CD4-positive, alpha-beta T cell treated with Interleukin-1 beta for 1 hour (primary cell): Measurements from ENCODE around the gene CYSRT1.
A peak's percentile ranks its signal among the peaks of the same experiment; 100 is the strongest.

Source experiments
- DNase-seq, 2 donors: peaks; one replicate each; pipeline ENCODE4 v3.0.0-alpha.2; 2020 to 2022

CYSRT1 gene

GRCh38 chr9:137227054-137227852 lies 2.3 kb downstream of the CYSRT1 start, which contains the start of gene RNF224:
TSS of gene RNF224 (plus strand) at chr9:137227502. CDS start at chr9:137228336, 834 bp downstream.
- peak; percentile 82 to 84 for DNase-seq

GRCh38 chr9:137227853-137228505 lies 3.0 kb downstream of the CYSRT1 start:
- no peak for DNase-seq

GRCh38 chr9:137228506-137228967 lies 3.6 kb downstream of the CYSRT1 start:
- no peak for DNase-seq

- DNase-seq, result no peak
Observed at GRCh38 chr9:137228968-137229896, 4.3 kb downstream of the CYSRT1 start.

GRCh38 chr9:137229903-137230704 lies 5.1 kb downstream of the CYSRT1 start:
- DNase-seq, result no peak

- DNase-seq, result no peak
Observed at GRCh38 chr9:137230705-137231371, 5.9 kb downstream of the CYSRT1 start, which contains the start of gene SLC34A3. TSS of gene SLC34A3 (plus strand) at chr9:137230901. CDS start at chr9:137231703, 802 bp downstream.

- no peak for DNase-seq
Observed at GRCh38 chr9:137231372-137232039, 6.5 kb downstream of the CYSRT1 start.

- no peak for DNase-seq
Observed at GRCh38 chr9:137232101-137232500, 7.1 kb downstream of the CYSRT1 start.

- no peak for DNase-seq
Observed at GRCh38 chr9:137232510-137232909, 7.5 kb downstream of the CYSRT1 start.

GRCh38 chr9:137233143-137233980 lies 8.4 kb downstream of the CYSRT1 start:
- DNase-seq, result no peak

- no peak for DNase-seq
Observed at GRCh38 chr9:137234055-137234697, 9.2 kb downstream of the CYSRT1 start.

- no peak for DNase-seq
Observed at GRCh38 chr9:137234758-137235423, 9.9 kb downstream of the CYSRT1 start.

GRCh38 chr9:137235424-137236237 lies 10.7 kb downstream of the CYSRT1 start:
- no peak for DNase-seq

GRCh38 chr9:137236238-137236935 lies 11.4 kb downstream of the CYSRT1 start:
- peak; percentile 90 to 91 for DNase-seq

GRCh38 chr9:137236936-137237421 lies 12.0 kb downstream of the CYSRT1 start:
- DNase-seq, result no peak

- DNase-seq, result no peak
Observed at GRCh38 chr9:137237759-137238726, 13.1 kb downstream of the CYSRT1 start.
